ENCODE measurements around the gene NXN. TPM values are rescaled to one million over a fixed set of nuclear protein-coding genes. Genes with fewer than 3 reads are reported as not detected.

The NXN gene
- total RNA-seq, 4 donors from 2014 or later = 6.6 to 28.4 (median 14.7) TPM

DNA sequence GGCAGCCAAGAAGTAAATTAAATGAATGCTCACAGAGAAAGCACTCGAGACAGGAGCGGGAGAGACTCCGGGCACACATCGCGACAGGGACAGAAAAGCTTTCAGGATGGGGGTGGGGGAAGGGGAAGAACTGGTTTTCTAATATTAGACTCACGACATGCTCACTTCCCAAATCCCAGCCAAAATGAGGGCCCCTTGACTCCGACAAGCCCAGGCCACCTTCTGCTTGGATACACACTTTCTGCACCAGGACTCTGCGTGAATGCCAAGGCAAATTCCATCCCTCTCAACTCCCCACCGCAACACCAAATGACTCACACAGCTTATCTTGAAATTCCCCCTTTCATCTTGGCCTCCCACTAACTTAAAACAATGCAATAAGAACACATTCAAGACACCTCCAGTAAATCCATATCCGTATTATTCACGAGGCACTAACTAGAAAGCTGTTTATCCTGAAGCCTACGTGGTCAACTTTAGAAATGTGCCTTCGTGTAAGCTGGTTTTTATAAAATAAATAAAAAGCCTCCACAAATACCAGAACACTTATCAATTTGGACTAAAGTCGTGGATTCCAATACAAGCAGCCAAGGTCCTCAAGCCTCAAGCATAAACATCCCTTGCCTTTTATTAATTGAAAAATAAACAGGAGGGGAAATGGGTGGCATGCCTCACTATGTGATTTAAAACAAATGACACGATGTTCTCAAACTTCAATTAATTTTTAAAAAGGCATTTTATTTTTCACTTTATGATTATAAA lies 46.1 kb downstream of the NXN start:
- 58 to 62% methylated on average over 15 of the region's 15 CpGs for WGBS, 2 donors
- TF ChIP-seq POLR2A (IDR thresholded peaks at IDR 0.05) = no peak
- peak in 1 of 2 donors; percentile 27 for TF ChIP-seq EP300 (IDR thresholded peaks at IDR 0.05)
- TF ChIP-seq, protein P1, sequence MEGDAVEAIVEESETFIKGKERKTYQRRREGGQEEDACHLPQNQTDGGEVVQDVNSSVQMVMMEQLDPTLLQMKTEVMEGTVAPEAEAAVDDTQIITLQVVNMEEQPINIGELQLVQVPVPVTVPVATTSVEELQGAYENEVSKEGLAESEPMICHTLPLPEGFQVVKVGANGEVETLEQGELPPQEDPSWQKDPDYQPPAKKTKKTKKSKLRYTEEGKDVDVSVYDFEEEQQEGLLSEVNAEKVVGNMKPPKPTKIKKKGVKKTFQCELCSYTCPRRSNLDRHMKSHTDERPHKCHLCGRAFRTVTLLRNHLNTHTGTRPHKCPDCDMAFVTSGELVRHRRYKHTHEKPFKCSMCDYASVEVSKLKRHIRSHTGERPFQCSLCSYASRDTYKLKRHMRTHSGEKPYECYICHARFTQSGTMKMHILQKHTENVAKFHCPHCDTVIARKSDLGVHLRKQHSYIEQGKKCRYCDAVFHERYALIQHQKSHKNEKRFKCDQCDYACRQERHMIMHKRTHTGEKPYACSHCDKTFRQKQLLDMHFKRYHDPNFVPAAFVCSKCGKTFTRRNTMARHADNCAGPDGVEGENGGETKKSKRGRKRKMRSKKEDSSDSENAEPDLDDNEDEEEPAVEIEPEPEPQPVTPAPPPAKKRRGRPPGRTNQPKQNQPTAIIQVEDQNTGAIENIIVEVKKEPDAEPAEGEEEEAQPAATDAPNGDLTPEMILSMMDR (IDR thresholded peaks at IDR 0.05) = no peak

DNA sequence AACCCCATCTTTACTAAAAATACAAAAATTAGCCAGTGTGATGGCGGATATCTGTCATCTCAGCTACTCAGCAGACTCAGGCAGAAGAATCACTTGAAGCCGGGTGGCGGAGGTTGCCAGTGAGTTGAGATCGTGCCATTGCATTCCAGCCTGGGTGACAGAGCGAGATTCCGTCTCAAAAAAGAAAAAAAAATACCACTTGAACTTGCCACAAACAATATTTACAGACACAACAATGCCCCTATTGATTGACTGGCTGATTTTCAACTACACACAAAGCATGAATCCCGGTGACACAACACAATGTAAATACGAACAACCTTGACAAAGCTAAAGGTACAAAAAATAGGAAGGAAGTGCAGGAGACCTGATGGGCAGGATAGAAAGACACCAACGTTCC lies 49.3 kb downstream of the NXN start:
- Histone ChIP-seq H3K4me1 (peaks cover 0 to 22% (median 0%) of the 10 kb centered on the region in 4 donors), H3K9me3 (no peaks in the 10 kb centered on the region), H3K27ac (no peak overlapping the region), H3K27me3 (no peaks in the 10 kb centered on the region), H3K36me3 (no peaks in the 10 kb centered on the region), H3K4me3 (no peak overlapping the region)
- 46 to 48% methylated on average over 9 of the region's 9 CpGs for WGBS, 2 donors
- no peak for TF ChIP-seq EP300 (IDR thresholded peaks at IDR 0.05)
- TF ChIP-seq, protein P1 (IDR thresholded peaks at IDR 0.05) = no peak
- TF ChIP-seq POLR2A (IDR thresholded peaks at IDR 0.05) = no peak
- DNase-seq (ENCODE audit: low spot score in 2 of 2) = no peak

More for the DNA sequence above, 46.1 kb downstream of the NXN start:
- no peak for DNase-seq (ENCODE audit: low spot score in 2 of 2)
- Histone ChIP-seq H3K9me3 (no peaks in the 10 kb centered on the region), H3K27me3 (no peaks in the 10 kb centered on the region), H3K4me3 (no peak overlapping the region), H3K36me3 (no peaks in the 10 kb centered on the region), H3K4me1 (peaks cover 0 to 15% (median 0%) of the 10 kb centered on the region in 4 donors), H3K27ac (peak overlapping the region in 1 of 4 donors; percentile 1)

DNA sequence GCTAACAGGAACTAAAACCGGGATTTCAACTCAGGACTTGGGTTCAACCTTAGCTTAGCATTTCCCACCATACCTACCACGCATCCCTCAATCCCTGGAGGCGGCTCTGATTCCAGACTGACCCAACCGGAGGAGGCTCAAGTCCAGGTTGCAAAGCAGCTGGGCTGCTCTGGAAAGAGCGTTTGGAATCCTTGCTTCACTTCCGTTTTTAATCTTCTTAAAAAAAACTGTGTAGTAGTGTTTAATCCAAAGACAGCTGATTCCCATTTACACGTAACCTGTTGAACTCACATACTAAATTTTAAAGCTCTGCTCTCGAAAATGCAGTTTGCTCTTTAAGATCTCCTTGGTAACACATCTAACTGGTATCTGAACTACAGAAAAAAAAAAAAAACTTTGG lies 50.0 kb downstream of the NXN start:
- DNase-seq (ENCODE audit: low spot score in 2 of 2) = no peak
- Histone ChIP-seq H3K36me3 (no peaks in the 10 kb centered on the region), H3K9me3 (no peaks in the 10 kb centered on the region), H3K4me3 (no peak overlapping the region), H3K4me1 (peaks cover 0 to 22% (median 0%) of the 10 kb centered on the region in 4 donors), H3K27ac (no peak overlapping the region), H3K27me3 (no peaks in the 10 kb centered on the region)
- WGBS, 2 donors = 77 to 80% methylated on average over 8 of the region's 8 CpGs
- TF ChIP-seq, protein P1 (IDR thresholded peaks at IDR 0.05) = no peak
- TF ChIP-seq POLR2A (IDR thresholded peaks at IDR 0.05) (no peak), EP300 (IDR thresholded peaks at IDR 0.05) (no peak)

DNA sequence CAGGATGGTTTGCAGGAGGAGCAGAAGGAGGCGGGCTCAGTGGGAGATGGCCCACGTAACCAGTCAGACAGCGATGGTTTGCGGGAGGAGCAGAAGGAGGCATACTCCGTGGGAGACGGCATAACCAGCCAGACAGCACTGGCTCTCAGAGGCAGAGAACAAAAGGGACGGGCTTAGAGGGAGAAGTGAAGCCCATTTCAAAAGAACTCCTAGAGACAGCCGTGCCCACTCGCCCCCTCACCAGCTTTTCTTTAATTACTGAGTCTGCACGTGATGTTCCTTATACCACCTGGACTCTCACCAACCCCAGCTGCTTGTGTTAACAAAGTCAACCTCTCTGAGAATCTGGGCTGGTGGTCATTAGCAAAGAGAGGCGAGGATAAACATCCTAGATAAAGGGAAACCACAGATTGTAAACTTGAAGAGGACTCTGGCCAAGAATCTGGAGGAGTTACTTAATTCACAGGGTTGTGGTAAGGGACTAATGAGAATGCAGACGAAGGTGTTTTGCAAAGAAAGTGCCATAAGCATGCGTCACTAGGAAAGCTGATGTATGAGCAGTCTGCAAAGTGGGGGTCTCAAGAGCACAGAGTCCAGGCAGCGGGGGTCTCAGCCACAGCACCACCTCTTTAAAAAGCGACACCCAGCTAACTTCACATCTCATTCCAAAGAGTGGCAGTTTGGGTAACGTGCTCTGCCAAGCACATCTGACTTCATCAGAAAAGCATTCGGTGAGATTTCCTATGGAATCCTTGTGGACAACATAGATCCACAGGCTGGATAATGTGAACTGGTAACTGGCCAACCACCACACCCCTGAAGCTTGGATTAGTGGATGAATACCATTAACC lies 51.7 kb downstream of the NXN start:
- TF ChIP-seq, protein P1 (IDR thresholded peaks at IDR 0.05) = no peak
- TF ChIP-seq EP300 (IDR thresholded peaks at IDR 0.05) = no peak
- no peak for TF ChIP-seq POLR2A (IDR thresholded peaks at IDR 0.05)
- no peak for DNase-seq (ENCODE audit: low spot score in 2 of 2)
- Histone ChIP-seq H3K9me3 (no peaks in the 10 kb centered on the region), H3K4me1 (peaks cover 0 to 14% (median 0%) of the 10 kb centered on the region in 4 donors), H3K27me3 (no peaks in the 10 kb centered on the region), H3K27ac (peak overlapping the region in 1 of 4 donors; percentile 5), H3K4me3 (no peak overlapping the region), H3K36me3 (no peaks in the 10 kb centered on the region)
- 61 to 65% methylated on average over 17 of the region's 17 CpGs for WGBS, 2 donors

DNA sequence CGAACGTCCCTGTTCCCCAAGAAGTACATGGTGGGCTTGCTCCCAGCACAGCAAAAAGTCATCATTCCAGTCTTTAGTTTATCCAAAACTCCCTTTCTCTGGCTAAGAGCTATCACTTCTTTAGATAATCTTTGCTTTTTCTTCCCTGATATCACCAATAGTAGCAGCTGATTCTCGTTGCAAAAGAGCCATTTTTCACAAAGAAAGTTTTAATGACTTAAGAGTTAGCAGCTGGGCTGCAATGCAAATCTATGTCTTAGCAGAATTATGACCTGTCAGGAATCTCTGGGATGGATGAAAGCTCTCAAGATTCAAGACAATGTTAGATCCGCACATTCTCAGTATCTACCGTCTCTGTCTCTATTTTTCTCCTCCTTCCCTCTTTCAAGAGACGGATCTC lies 53.8 kb downstream of the NXN start:
- no peak overlapping the region for H3K27ac ChIP-seq
- 80 to 81% methylated on average over 6 of the region's 6 CpGs for WGBS, 2 donors
- TF ChIP-seq POLR2A (IDR thresholded peaks at IDR 0.05) (no peak), EP300 (IDR thresholded peaks at IDR 0.05) (no peak)
- TF ChIP-seq, protein P1 (IDR thresholded peaks at IDR 0.05) = no peak

More for the DNA sequence above, 53.8 kb downstream of the NXN start:
- peaks cover 0 to 14% (median 0%) of the 10 kb centered on the region in 4 donors for H3K4me1 ChIP-seq
- no peak overlapping the region for H3K4me3 ChIP-seq
- H3K36me3 ChIP-seq = no peaks in the 10 kb centered on the region
- H3K27me3 ChIP-seq = no peaks in the 10 kb centered on the region
- no peak for DNase-seq (ENCODE audit: low spot score in 2 of 2)
- no peaks in the 10 kb centered on the region for H3K9me3 ChIP-seq

Data from tibial nerve (tissue), 4 donors.